ENCODE results near the gene GBGT1.

The GBGT1 gene

GRCh38 chr9:133195029-133195428, 31.3 kb upstream of the GBGT1 start:
- Histone ChIP-seq H3K9me3 (ENCODE audit: control extremely low read depth in 1 of 5, control insufficient read depth in 4 of 5, insufficient read depth in 2 of 5, low read depth in 1 of 5, low read length in 4 of 5) (peaks cover 0 to 5% (median 0%) of the 10 kb centered on the region in 5 experiments), H3K4me1 (ENCODE audit: control extremely low read depth in 1 of 4, control insufficient read depth in 4 of 4, insufficient read depth in 4 of 4, low read length in 3 of 4) (peaks cover 0 to 4% (median under 1%) of the 10 kb centered on the region in 4 experiments), H3K4me3 (ENCODE audit: control insufficient read depth in 1 of 7, extremely low read depth in 1 of 7, insufficient read depth in 4 of 7, low read depth in 2 of 7, low read length in 6 of 7) (no peak overlapping the region), H3K27me3 (replicated peaks in 2 of 5; ENCODE audit: control insufficient read depth in 4 of 5, insufficient read depth in 5 of 5, low read length in 4 of 5) (peaks cover 0 to 4% (median 0%) of the 10 kb centered on the region in 5 experiments), H3K27ac (ENCODE audit: insufficient read depth in 1 of 2, low read depth in 1 of 2, low read length in 2 of 2, poor library complexity in 1 of 2, severe bottlenecking in 2 of 2) (no peak overlapping the region), H3K36me3 (ENCODE audit: control insufficient read depth in 4 of 4, insufficient read depth in 4 of 4, low read length in 3 of 4) (no peaks in the 10 kb centered on the region)
- no peak for DNase-seq
- CTCF ChIA-PET = no interaction called here
- POLR2A ChIA-PET = no interaction called here

GRCh38 chr9:133194597-133194996, 30.9 kb upstream of the GBGT1 start:
- CTCF ChIA-PET = no interaction called here
- Histone ChIP-seq H3K27ac (ENCODE audit: insufficient read depth in 1 of 2, low read depth in 1 of 2, low read length in 2 of 2, poor library complexity in 1 of 2, severe bottlenecking in 2 of 2) (no peak overlapping the region), H3K36me3 (ENCODE audit: control insufficient read depth in 4 of 4, insufficient read depth in 4 of 4, low read length in 3 of 4) (no peaks in the 10 kb centered on the region), H3K27me3 (replicated peaks in 2 of 5; ENCODE audit: control insufficient read depth in 4 of 5, insufficient read depth in 5 of 5, low read length in 4 of 5) (peaks cover 0 to 4% (median 0%) of the 10 kb centered on the region in 5 experiments), H3K9me3 (ENCODE audit: control extremely low read depth in 1 of 5, control insufficient read depth in 4 of 5, insufficient read depth in 2 of 5, low read depth in 1 of 5, low read length in 4 of 5) (peaks cover 0 to 5% (median 0%) of the 10 kb centered on the region in 5 experiments), H3K4me3 (ENCODE audit: control insufficient read depth in 1 of 7, extremely low read depth in 1 of 7, insufficient read depth in 4 of 7, low read depth in 2 of 7, low read length in 6 of 7) (no peak overlapping the region), H3K4me1 (ENCODE audit: control extremely low read depth in 1 of 4, control insufficient read depth in 4 of 4, insufficient read depth in 4 of 4, low read length in 3 of 4) (no peaks in the 10 kb centered on the region)
- DNase-seq = no peak
- 100% methylated on average over 1 of the region's 4 CpGs for WGBS (ENCODE audit: insufficient coverage)
- POLR2A ChIA-PET = no interaction called here

- DNase-seq = no peak
- no peaks in the 10 kb centered on the region for H3K36me3 ChIP-seq (ENCODE audit: control insufficient read depth in 4 of 4, insufficient read depth in 4 of 4, low read length in 3 of 4)
- POLR2A ChIA-PET = no interaction called here
- peaks cover 0 to 4% (median 2%) of the 10 kb centered on the region in 5 experiments for H3K27me3 ChIP-seq (replicated peaks in 2 of 5; ENCODE audit: control insufficient read depth in 4 of 5, insufficient read depth in 5 of 5, low read length in 4 of 5)
- no peak overlapping the region for H3K27ac ChIP-seq (ENCODE audit: insufficient read depth in 1 of 2, low read depth in 1 of 2, low read length in 2 of 2, poor library complexity in 1 of 2, severe bottlenecking in 2 of 2)
- WGBS (ENCODE audit: insufficient coverage) = 61% methylated on average over 4 of the region's 7 CpGs
- peaks cover 0 to 5% (median 0%) of the 10 kb centered on the region in 5 experiments for H3K9me3 ChIP-seq (ENCODE audit: control extremely low read depth in 1 of 5, control insufficient read depth in 4 of 5, insufficient read depth in 2 of 5, low read depth in 1 of 5, low read length in 4 of 5)
- CTCF ChIA-PET = interaction anchor here (1.3 kb wide), 1 partner anchor 138 kb away, joined by 3 read pairs; no protein-coding TSS in a partner anchor
- peaks cover 0 to 3% (median 1%) of the 10 kb centered on the region in 4 experiments for H3K4me1 ChIP-seq (ENCODE audit: control extremely low read depth in 1 of 4, control insufficient read depth in 4 of 4, insufficient read depth in 4 of 4, low read length in 3 of 4)
- H3K4me3 ChIP-seq (ENCODE audit: control insufficient read depth in 1 of 7, extremely low read depth in 1 of 7, insufficient read depth in 4 of 7, low read depth in 2 of 7, low read length in 6 of 7) = no peak overlapping the region
These were observed 28.3 kb upstream of the GBGT1 start for GRCh38 chr9:133191989-133192388.

- Histone ChIP-seq H3K27ac (ENCODE audit: insufficient read depth in 1 of 2, low read depth in 1 of 2, low read length in 2 of 2, poor library complexity in 1 of 2, severe bottlenecking in 2 of 2) (no peak overlapping the region), H3K36me3 (ENCODE audit: control insufficient read depth in 4 of 4, insufficient read depth in 4 of 4, low read length in 3 of 4) (no peaks in the 10 kb centered on the region), H3K4me1 (ENCODE audit: control extremely low read depth in 1 of 4, control insufficient read depth in 4 of 4, insufficient read depth in 4 of 4, low read length in 3 of 4) (peaks cover 0 to 12% (median 6%) of the 10 kb centered on the region in 4 experiments), H3K27me3 (replicated peaks in 2 of 5; ENCODE audit: control insufficient read depth in 4 of 5, insufficient read depth in 5 of 5, low read length in 4 of 5) (peaks cover 0 to 3% (median 0%) of the 10 kb centered on the region in 5 experiments), H3K4me3 (ENCODE audit: control insufficient read depth in 1 of 7, extremely low read depth in 1 of 7, insufficient read depth in 4 of 7, low read depth in 2 of 7, low read length in 6 of 7) (no peak overlapping the region), H3K9me3 (ENCODE audit: control extremely low read depth in 1 of 5, control insufficient read depth in 4 of 5, insufficient read depth in 2 of 5, low read depth in 1 of 5, low read length in 4 of 5) (no peaks in the 10 kb centered on the region)
- DNase-seq = no peak
- ChIA-PET CTCF (interaction anchor here (0.9 to 5.5 kb wide), 7 partner anchors 10 to 213 kb away, joined by 3 to 42 read pairs (median 11); partner anchors contain the start of genes MED22 and RPL7A), POLR2A (no interaction called here)
- WGBS (ENCODE audit: insufficient coverage) = 100% methylated on average over 6 of the region's 8 CpGs
These were observed 26.1 kb upstream of the GBGT1 start for GRCh38 chr9:133189826-133190225.

GRCh38 chr9:133188843-133189180, 25.1 kb upstream of the GBGT1 start:
- CTCF ChIA-PET = interaction anchor here (0.7 to 5.5 kb wide), 15 partner anchors 11 to 297 kb away, joined by 3 to 63 read pairs (median 6); partner anchors contain the start of genes MED22 and RPL7A
- DNase-seq = no peak
- no peak overlapping the region for H3K4me3 ChIP-seq (ENCODE audit: control insufficient read depth in 1 of 7, extremely low read depth in 1 of 7, insufficient read depth in 4 of 7, low read depth in 2 of 7, low read length in 6 of 7)
- POLR2A ChIA-PET = interaction anchor here (1.3 kb wide), 1 partner anchor 159 kb away, joined by 4 read pairs; the partner anchor contains the start of genes MED22 and RPL7A
- H3K4me1 ChIP-seq (ENCODE audit: control extremely low read depth in 1 of 4, control insufficient read depth in 4 of 4, insufficient read depth in 4 of 4, low read length in 3 of 4) = peaks cover 0 to 16% (median 8%) of the 10 kb centered on the region in 4 experiments
- no peaks in the 10 kb centered on the region for H3K36me3 ChIP-seq (ENCODE audit: control insufficient read depth in 4 of 4, insufficient read depth in 4 of 4, low read length in 3 of 4)
- H3K27me3 ChIP-seq (replicated peaks in 2 of 5; ENCODE audit: control insufficient read depth in 4 of 5, insufficient read depth in 5 of 5, low read length in 4 of 5) = peaks cover 0 to 3% (median 0%) of the 10 kb centered on the region in 5 experiments
- H3K9me3 ChIP-seq (ENCODE audit: control extremely low read depth in 1 of 5, control insufficient read depth in 4 of 5, insufficient read depth in 2 of 5, low read depth in 1 of 5, low read length in 4 of 5) = no peaks in the 10 kb centered on the region
- no peak overlapping the region for H3K27ac ChIP-seq (ENCODE audit: insufficient read depth in 1 of 2, low read depth in 1 of 2, low read length in 2 of 2, poor library complexity in 1 of 2, severe bottlenecking in 2 of 2)
- WGBS (ENCODE audit: insufficient coverage) = 90% methylated on average over 7 of the region's 7 CpGs

GRCh38 chr9:133188006-133188842, 24.5 kb upstream of the GBGT1 start:
- ChIA-PET POLR2A (interaction anchor here (0.6 to 1.3 kb wide), 2 partner anchors 42 to 160 kb away, joined by 3 to 4 read pairs; partner anchors contain the start of genes MED22 and RPL7A), CTCF (interaction anchor here (0.7 to 5.5 kb wide), 27 partner anchors 11 to 322 kb away, joined by 3 to 63 read pairs (median 5); partner anchors contain the start of genes MED22, RPL7A, SURF1 and SURF2)
- 62% methylated on average over 19 of the region's 21 CpGs for WGBS (ENCODE audit: insufficient coverage)

More at GRCh38 chr9:133188006-133188842, 24.5 kb upstream of the GBGT1 start:
- no peak overlapping the region for H3K4me3 ChIP-seq (ENCODE audit: control insufficient read depth in 1 of 7, extremely low read depth in 1 of 7, insufficient read depth in 4 of 7, low read depth in 2 of 7, low read length in 6 of 7)
- peak; percentile 56 to 61 (median 60) for DNase-seq
- peaks cover 0 to 16% (median 8%) of the 10 kb centered on the region in 4 experiments for H3K4me1 ChIP-seq (ENCODE audit: control extremely low read depth in 1 of 4, control insufficient read depth in 4 of 4, insufficient read depth in 4 of 4, low read length in 3 of 4)
- H3K27ac ChIP-seq (ENCODE audit: insufficient read depth in 1 of 2, low read depth in 1 of 2, low read length in 2 of 2, poor library complexity in 1 of 2, severe bottlenecking in 2 of 2) = no peak overlapping the region
- peaks cover 0 to 3% (median 0%) of the 10 kb centered on the region in 5 experiments for H3K27me3 ChIP-seq (replicated peaks in 2 of 5; ENCODE audit: control insufficient read depth in 4 of 5, insufficient read depth in 5 of 5, low read length in 4 of 5)
- H3K9me3 ChIP-seq (ENCODE audit: control extremely low read depth in 1 of 5, control insufficient read depth in 4 of 5, insufficient read depth in 2 of 5, low read depth in 1 of 5, low read length in 4 of 5) = no peaks in the 10 kb centered on the region
- no peaks in the 10 kb centered on the region for H3K36me3 ChIP-seq (ENCODE audit: control insufficient read depth in 4 of 4, insufficient read depth in 4 of 4, low read length in 3 of 4)

Data from common myeloid progenitor, CD34-positive (primary cell).